H9 (cell line): ENCODE data around the gene BICRAL. TPM values are rescaled to one million over a fixed set of nuclear protein-coding genes. Genes with fewer than 3 reads are reported as not detected.

ENCODE experiments used
- DNase-seq: peaks from one replicate; pipeline ENCODE4 v3.0.0-alpha.2; 2017
- H2AFZ ChIP-seq: one replicate; pipeline ENCODE4 v1.6.1; 2013; ENCODE audit warnings: mild to moderate bottlenecking, low read length, control low read depth, moderate library complexity
- H2AK5ac ChIP-seq: 2 replicates; pipeline ENCODE4 v1.6.1; 2013; ENCODE audit warnings: low read length, control low read depth, mixed read lengths; ENCODE audit not compliant: insufficient read length
- H2BK120ac ChIP-seq: one replicate; pipeline ENCODE4 v1.6.1; 2013; ENCODE audit warnings: low read depth, mild to moderate bottlenecking, low read length, control low read depth, inconsistent platforms; ENCODE audit not compliant: poor library complexity, severe bottlenecking
- H2BK12ac ChIP-seq: 2 replicates; pipeline ENCODE4 v1.6.1; 2013; ENCODE audit warnings: low read length, control low read depth, mixed read lengths, low read depth; ENCODE audit not compliant: insufficient read length
- H2BK15ac ChIP-seq: 2 replicates; pipeline ENCODE4 v1.6.1; 2013; ENCODE audit warnings: low read depth, low read length, control low read depth
- H2BK20ac ChIP-seq: one replicate; pipeline ENCODE4 v1.6.1; 2013; ENCODE audit warnings: low read depth, mild to moderate bottlenecking, low read length, control low read depth, inconsistent platforms; ENCODE audit not compliant: poor library complexity, severe bottlenecking
- H2BK5ac ChIP-seq: 2 replicates; pipeline ENCODE4 v1.6.1; 2013; ENCODE audit warnings: low read length, control low read depth, mixed read lengths; ENCODE audit not compliant: insufficient read length
- H3K14ac ChIP-seq: 2 replicates; pipeline ENCODE4 v1.6.1; 2013; ENCODE audit warnings: low read length, control low read depth; ENCODE audit not compliant: insufficient read depth
- H3K18ac ChIP-seq: 2 replicates; pipeline ENCODE4 v1.6.1; 2013; ENCODE audit warnings: low read depth, mild to moderate bottlenecking, mixed read lengths, low read length, control low read depth; ENCODE audit not compliant: insufficient read length
- H3K23ac ChIP-seq: 2 replicates; pipeline ENCODE4 v1.6.1; 2013; ENCODE audit warnings: low read length, control low read depth, mixed read lengths, low read depth; ENCODE audit not compliant: insufficient read length
- H3K23me2 ChIP-seq: 2 replicates; pipeline ENCODE4 v1.6.1; 2013; ENCODE audit warnings: low read depth, mild to moderate bottlenecking, mixed read lengths, low read length, control low read depth; ENCODE audit not compliant: insufficient read length, poor library complexity, severe bottlenecking
- H3K27ac ChIP-seq: 2 replicates; pipeline ENCODE4 v1.5.1; 2013; ENCODE audit warnings: low read length, control low read depth, mixed read lengths, low read depth; ENCODE audit not compliant: insufficient read length
- H3K27me3 ChIP-seq: 2 replicates; pipeline ENCODE4 v1.6.1; 2013; ENCODE audit warnings: low read length, control low read depth, inconsistent platforms; ENCODE audit not compliant: insufficient read depth
- H3K4ac ChIP-seq: 2 replicates; pipeline ENCODE4 v1.6.1; 2013; ENCODE audit warnings: low read depth, mild to moderate bottlenecking, control low read depth, inconsistent platforms, low read length, moderate library complexity
- H3K4me1 ChIP-seq: 2 replicates; pipeline ENCODE4 v1.6.1; 2013; ENCODE audit warnings: low read length, control low read depth, inconsistent platforms; ENCODE audit not compliant: insufficient read depth
- H3K4me2 ChIP-seq: 2 replicates; pipeline ENCODE4 v1.6.1; 2013; ENCODE audit warnings: low read length, control low read depth, mixed read lengths; ENCODE audit not compliant: insufficient read length, insufficient read depth
- H3K56ac ChIP-seq: 2 replicates; pipeline ENCODE4 v1.6.1; 2013; ENCODE audit warnings: low read depth, mild to moderate bottlenecking, mixed read lengths, low read length, control low read depth; ENCODE audit not compliant: insufficient read length
- H3K79me1 ChIP-seq: 2 replicates; pipeline ENCODE4 v1.6.1; 2013; ENCODE audit warnings: low read depth, mild to moderate bottlenecking, moderate library complexity, low read length, control low read depth, inconsistent platforms; ENCODE audit not compliant: insufficient read depth, poor library complexity, severe bottlenecking
- H3K79me2 ChIP-seq: 2 replicates; pipeline ENCODE4 v1.6.1; 2013; ENCODE audit warnings: low read length, control low read depth, inconsistent platforms; ENCODE audit not compliant: insufficient read depth
- H3K9ac ChIP-seq: 2 replicates; pipeline ENCODE4 v1.6.1; 2013; ENCODE audit warnings: low read length, control low read depth, mixed read lengths; ENCODE audit not compliant: insufficient read length; ENCODE audit errors: extremely low read depth
- H3K9me3 ChIP-seq: one replicate; pipeline ENCODE4 v1.6.1; 2013; ENCODE audit warnings: low read depth, low read length, inconsistent platforms; ENCODE audit not compliant: control insufficient read depth
- H3T11ph ChIP-seq: one replicate; pipeline ENCODE4 v1.6.1; 2013; ENCODE audit warnings: mild to moderate bottlenecking, low read length, control low read depth, inconsistent platforms
- H4K20me1 ChIP-seq: one replicate; pipeline ENCODE4 v1.6.1; 2013; ENCODE audit not compliant: control insufficient read depth, insufficient read length, insufficient read depth
- H4K5ac ChIP-seq: 2 replicates; pipeline ENCODE4 v1.6.1; 2013; ENCODE audit warnings: low read depth, mild to moderate bottlenecking, mixed read lengths, low read length, control low read depth; ENCODE audit not compliant: insufficient read length
- H4K8ac ChIP-seq: replicated peaks from 2 replicates; pipeline ENCODE4 v1.6.1; 2013; ENCODE audit warnings: low read length, control low read depth, mixed read lengths, low read depth; ENCODE audit not compliant: insufficient read length
- H4K91ac ChIP-seq: 2 replicates; pipeline ENCODE4 v1.6.1; 2013; ENCODE audit warnings: low read depth, mild to moderate bottlenecking, moderate library complexity, mixed read lengths, low read length, control low read depth; ENCODE audit not compliant: insufficient read length
- H3K27ac Mint-ChIP-seq, 3 experiments: 2 replicates in 2 of 3; 3 replicates in 1 of 3; pipeline ENCODE4 v1.8.0; 2020 to 2021; ENCODE audit warnings: mixed read lengths in 3 of 3, mild to moderate bottlenecking in 1 of 3, moderate library complexity in 1 of 3
- H3K27me3 Mint-ChIP-seq: 2 replicates; pipeline ENCODE4 v1.8.0; 2021; ENCODE audit warnings: low read depth, mild to moderate bottlenecking, moderate library complexity, mixed read lengths
- H3K36me3 Mint-ChIP-seq, 3 experiments: 2 replicates in 2 of 3; 3 replicates in 1 of 3; pipeline ENCODE4 v1.8.0; 2020 to 2021; ENCODE audit warnings: low read depth in 3 of 3, mixed read lengths in 3 of 3; ENCODE audit not compliant: insufficient read depth in 1 of 3
- H3K4me1 Mint-ChIP-seq, 2 experiments: 2 replicates each; pipeline ENCODE4 v1.8.0; 2020; ENCODE audit warnings: mixed read lengths in 2 of 2
- H3K4me3 Mint-ChIP-seq, 2 experiments: 2 replicates in 1 of 2; 3 replicates in 1 of 2; pipeline ENCODE4 v1.8.0; 2020 to 2021; ENCODE audit warnings: mild to moderate bottlenecking in 2 of 2, mixed read lengths in 2 of 2, moderate library complexity in 1 of 2
- H3K9me3 Mint-ChIP-seq, 2 experiments: 2 replicates in 1 of 2; 3 replicates in 1 of 2; pipeline ENCODE4 v1.8.0; 2020; ENCODE audit warnings: mild to moderate bottlenecking in 2 of 2, mixed read lengths in 2 of 2, moderate library complexity in 1 of 2
- CTCF ChIP-seq: fragments of 200-600 bp; sonication (generic); conservative IDR thresholded peaks from 3 replicates; pipeline ENCODE4 v1.8.0; 2021; ENCODE audit warnings: antibody characterized with exemption, mild to moderate bottlenecking
- WGBS: extraction: QIAGEN DNeasy Blood & Tissue Kit; methylation state at CpG from one replicate; pipeline ENCODE4 v1.1.7; 2013; ENCODE audit warnings: missing lambda C conversion rate, low lambda C conversion rate, mixed read lengths; ENCODE audit not compliant: insufficient read length; ENCODE audit errors: extremely low coverage; 5-methylcytosine and 5-hydroxymethylcytosine counted together
- total RNA-seq: library from RNA; stranded (reverse); gene quantifications from 2 replicates; pipeline ENCODE4 v1.2.1, GENCODE V29; 2021

BICRAL gene
- total RNA-seq, 1 experiment from 2014 or later, result 9.8 TPM

- Histone ChIP-seq H4K8ac (no peak overlapping the region), H3K4me1 (peaks cover 5% of the 10 kb centered on the region; the same call in 1 of the 2 replicates), H3K56ac (no peak overlapping the region), H2AFZ (no peak overlapping the region), H3K4me2 (no peak overlapping the region), H3K23me2 (no peaks in the 10 kb centered on the region), H3T11ph (no peak overlapping the region), H2AK5ac (no peak overlapping the region), H3K23ac (no peak overlapping the region), H3K27me3 (no peaks in the 10 kb centered on the region), H3K27ac (no peak overlapping the region), H3K4ac (no peak overlapping the region), H2BK5ac (no peak overlapping the region), H2BK12ac (no peak overlapping the region), H4K20me1 (no peaks in the 10 kb centered on the region), H3K9me3 (no peaks in the 10 kb centered on the region), H3K14ac (no peak overlapping the region), H2BK20ac (no peak overlapping the region), H3K18ac (no peak overlapping the region), H2BK15ac (no peak overlapping the region), H4K5ac (no peak overlapping the region), H4K91ac (no peak overlapping the region), H3K79me1 (no peaks in the 10 kb centered on the region), H3K9ac (no peak overlapping the region), H2BK120ac (no peak overlapping the region), H3K79me2 (no peaks in the 10 kb centered on the region)
- peak overlapping the region in 1 of 2 experiments; percentile 50; a peak in 3 of 5 replicates for H3K4me3 Mint-ChIP-seq
- peaks cover 0 to 14% (median 3%) of the 10 kb centered on the region in 3 experiments; a peak in 4 of 7 replicates for H3K36me3 Mint-ChIP-seq
- peak overlapping the region; percentile 65 to 87 (median 69); a peak in 6 of 7 replicates for H3K27ac Mint-ChIP-seq
- WGBS, result no CpG with 5 or more reads among the region's 10 CpGs
- no peaks in the 10 kb centered on the region for H3K27me3 Mint-ChIP-seq
- H3K4me1 Mint-ChIP-seq, result peaks cover 33 to 35% of the 10 kb centered on the region in 2 experiments
- no peak for DNase-seq
- TF ChIP-seq CTCF, result no peak
- H3K9me3 Mint-ChIP-seq, result no peaks in the 10 kb centered on the region
Observed at GRCh38 chr6:42820512-42821340, 38.9 kb downstream of the BICRAL start.
